HG03469 (cell line): ENCODE results near the gene ST3GAL3.
"Not testable (repeated sequence)": the region's sequence is repeated elsewhere in the genome, so short reads cannot be mapped to it uniquely, and the experiment has no call there.

Source experiments
- ATAC-seq: cut with Tn5 transposase; IDR thresholded peaks from one replicate; pipeline ENCODE4 v1.9.1; 2021; ENCODE audit warnings: mild to moderate bottlenecking, moderate library complexity, moderate number of reproducible peaks; ENCODE audit not compliant: unreplicated experiment

The ST3GAL3 gene

GRCh38 chr1:43699281-43699680 is 8.1 kb upstream of the ST3GAL3 start:
- ATAC-seq, result no peak

- ATAC-seq, result no peak
These were observed 3.5 kb upstream of the ST3GAL3 start for GRCh38 chr1:43703836-43704235.

DNA sequence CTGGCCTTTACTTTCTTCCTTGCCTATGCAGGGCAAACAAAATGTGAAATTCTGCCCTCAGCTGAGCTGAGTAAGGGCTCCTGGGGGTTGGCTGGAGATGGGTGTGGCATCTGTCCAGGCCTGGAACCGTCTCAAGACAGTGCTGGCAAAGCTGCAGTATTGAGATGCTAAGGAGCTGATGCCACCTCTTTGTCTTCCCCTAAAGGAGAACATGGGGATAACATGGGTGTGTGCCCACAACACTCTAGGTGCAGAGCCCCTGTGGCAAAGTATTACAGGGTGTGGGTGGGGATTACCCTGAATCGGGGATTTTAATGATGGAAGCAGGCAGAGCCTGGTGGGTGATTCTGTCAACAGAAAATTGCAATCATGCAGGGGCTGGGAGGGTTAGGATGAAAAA is 2.5 kb upstream of the ST3GAL3 start:
- ATAC-seq, result no peak

GRCh38 chr1:43705334-43705733 is 2.0 kb upstream of the ST3GAL3 start:
- ATAC-seq, result no peak

DNA sequence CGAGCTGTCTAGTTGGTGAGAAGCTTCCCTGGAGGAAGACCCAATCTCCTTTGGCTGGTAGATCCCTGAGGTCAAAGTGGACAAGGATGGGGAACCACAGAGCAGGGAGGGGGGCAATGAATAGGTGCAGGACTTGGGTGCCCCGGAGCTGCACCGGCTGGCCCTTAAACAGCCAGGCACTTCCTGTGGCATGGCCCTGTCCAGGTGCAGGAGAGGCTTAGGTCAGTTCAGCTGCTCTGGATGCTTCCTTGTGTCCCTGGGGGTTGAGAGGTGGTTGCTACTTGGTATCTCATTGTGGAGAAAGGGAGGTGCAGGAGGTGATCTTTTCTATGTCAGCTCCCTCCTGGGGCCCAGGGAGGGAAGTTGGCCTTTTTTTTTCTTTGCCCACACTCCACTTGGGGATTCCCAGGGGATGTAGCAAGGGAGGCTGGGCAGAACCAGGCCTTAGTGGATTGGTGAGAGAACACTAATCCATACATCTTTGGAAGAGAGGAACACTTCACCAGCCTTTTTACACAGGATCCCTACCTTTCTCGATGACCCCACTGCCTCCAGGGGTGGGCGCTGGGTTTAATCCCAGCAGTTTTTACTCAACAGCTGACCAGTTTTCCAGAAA is 1.2 kb upstream of the ST3GAL3 start:
- no peak for ATAC-seq

- ATAC-seq, result no peak
These were observed 642 bp upstream of the ST3GAL3 start for GRCh38 chr1:43706598-43707189.

DNA sequence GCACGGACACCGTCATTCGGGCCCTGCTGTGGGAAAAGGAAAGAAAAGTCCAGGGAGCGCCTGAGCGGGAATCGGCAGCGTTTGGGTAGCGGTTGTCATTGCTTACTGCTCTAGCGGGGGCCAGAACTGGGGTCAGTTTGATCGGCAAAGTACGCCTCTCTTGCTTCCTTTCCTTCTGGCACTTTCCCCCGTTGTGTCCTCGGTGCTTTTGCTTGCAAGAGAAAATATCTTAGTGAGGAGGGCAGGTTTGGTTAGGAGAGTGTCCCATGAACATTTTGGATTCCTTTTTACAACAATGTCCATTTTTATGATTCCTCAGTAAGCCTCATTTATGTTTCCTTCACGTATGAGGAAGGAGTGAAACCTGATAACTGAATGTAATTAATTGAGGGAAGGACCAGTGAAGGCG is 670 bp downstream of the ST3GAL3 start:
- no peak for ATAC-seq

- no peak for ATAC-seq
These were observed 3.7 kb downstream of the ST3GAL3 start for GRCh38 chr1:43711049-43711448.

- no peak for ATAC-seq
These were observed 4.4 kb downstream of the ST3GAL3 start for GRCh38 chr1:43711524-43712386.

DNA sequence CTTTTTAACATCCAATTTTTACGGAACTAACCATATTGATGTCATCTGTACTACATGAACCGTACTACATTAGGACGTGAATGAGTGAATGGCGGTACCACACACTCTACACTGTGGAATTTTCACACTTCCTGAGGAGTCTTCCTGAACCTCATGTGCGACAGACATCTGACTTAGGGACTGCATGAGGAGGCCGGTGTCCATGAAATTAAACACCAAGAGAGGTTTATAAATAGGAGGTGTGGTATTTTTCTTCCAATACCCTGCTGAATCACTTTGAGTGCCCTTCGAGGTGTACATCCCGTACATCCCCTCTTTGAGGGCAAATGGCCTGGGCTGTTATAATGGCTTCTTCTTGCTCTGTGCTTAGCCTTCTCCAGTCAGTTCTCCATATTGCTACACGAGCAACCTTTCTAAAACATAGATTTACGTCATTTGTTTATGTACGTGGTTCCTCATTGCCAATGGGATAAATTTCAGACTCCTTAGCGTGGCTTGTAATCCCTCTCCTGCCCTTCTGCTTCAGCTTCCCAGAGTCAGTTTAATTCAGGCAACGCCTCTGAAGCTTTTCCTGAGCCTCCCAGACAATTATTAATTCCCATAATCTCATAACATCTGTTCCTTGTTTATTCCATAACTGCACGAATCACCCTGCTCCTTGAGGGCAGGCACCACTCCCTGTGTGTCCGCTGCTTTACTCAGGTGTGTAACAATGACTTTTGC is 9.4 kb downstream of the ST3GAL3 start:
- no peak for ATAC-seq

DNA sequence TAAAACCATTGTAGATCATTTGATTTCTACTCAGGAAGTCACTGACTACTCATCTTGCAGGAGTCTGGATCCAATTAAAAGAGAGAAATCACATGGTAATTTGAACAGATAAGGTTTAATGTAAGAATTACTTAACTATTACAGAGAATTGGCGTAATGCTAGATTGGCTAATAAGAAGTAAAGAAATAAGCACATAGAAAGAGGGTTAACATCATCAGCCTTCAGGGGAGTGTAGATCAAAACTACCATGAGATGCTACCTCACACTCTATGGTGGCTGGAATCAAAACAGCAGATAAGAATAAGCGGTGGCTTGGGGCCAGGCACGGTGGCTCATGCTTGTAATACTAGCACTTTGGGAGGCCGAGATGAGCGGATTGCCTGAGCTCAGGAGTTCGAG is 11.7 kb downstream of the ST3GAL3 start:
- no peak for ATAC-seq

GRCh38 chr1:43719670-43720419 is 12.5 kb downstream of the ST3GAL3 start:
- ATAC-seq, result not testable (repeated sequence)

DNA sequence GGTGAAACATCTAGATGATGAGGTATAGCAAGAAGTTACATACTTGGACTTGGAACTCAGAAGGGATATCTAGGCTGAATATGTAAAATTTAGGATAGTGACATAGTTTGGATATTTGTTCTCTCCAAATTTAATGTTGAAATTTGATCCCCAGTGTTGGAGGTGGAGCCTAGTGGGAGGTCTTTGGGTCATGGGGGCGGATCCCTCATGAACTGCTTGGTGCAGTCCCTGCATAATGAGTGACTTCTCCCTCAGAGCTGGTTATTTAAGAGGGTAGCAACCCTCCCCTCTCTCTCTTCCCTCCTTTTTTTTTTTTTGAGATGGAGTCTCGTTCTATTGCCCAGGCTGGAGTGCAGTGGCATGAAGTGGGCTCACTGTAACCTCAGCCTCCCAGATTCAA is 15.5 kb downstream of the ST3GAL3 start:
- no peak for ATAC-seq

- no peak for ATAC-seq
These were observed 22.6 kb downstream of the ST3GAL3 start for GRCh38 chr1:43729816-43730463.

GRCh38 chr1:43731867-43732531 is 24.7 kb downstream of the ST3GAL3 start:
- no peak for ATAC-seq

- no peak for ATAC-seq
These were observed 29.5 kb downstream of the ST3GAL3 start for GRCh38 chr1:43736819-43737218.

- no peak for ATAC-seq
These were observed 34.7 kb downstream of the ST3GAL3 start for GRCh38 chr1:43742026-43742425.

DNA sequence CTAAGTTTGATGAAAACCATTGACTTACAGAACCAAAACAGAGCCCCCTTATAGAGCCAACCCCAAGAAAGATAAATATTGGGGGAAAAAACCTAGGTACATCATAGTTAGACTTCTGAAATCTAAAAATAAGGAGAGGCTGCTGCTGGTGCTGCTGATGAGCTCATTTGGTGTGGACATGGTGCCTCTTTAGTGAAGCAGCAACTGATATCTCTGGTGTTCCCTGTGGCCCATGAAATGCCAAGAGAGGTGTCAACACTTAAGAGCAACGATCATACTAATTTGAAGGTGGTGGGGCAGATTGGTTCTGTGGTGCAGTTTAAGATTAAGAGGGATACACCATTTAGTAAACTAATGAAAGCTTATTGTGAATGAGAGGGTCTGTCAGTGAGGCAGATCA is 35.9 kb downstream of the ST3GAL3 start:
- ATAC-seq, result no peak

DNA sequence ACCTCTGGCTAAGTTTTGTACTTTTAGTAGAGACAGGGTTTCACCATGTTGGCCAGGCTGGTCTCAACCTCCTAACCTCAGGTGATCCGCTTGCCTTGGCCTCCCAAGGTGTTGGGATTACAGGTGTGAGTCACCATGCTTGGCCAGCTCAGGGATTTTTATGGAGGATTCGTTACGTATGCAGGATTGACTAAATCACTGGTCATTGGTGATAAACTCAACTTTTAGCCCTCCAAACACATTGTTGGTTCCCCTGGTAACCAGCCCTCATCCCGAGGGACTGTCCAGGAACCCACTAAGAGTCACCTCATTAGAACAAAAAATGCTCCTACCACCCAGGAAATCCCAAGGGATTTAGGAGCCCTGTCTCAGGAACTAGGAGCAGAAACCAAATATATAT is 40.4 kb downstream of the ST3GAL3 start:
- ATAC-seq, result no peak

DNA sequence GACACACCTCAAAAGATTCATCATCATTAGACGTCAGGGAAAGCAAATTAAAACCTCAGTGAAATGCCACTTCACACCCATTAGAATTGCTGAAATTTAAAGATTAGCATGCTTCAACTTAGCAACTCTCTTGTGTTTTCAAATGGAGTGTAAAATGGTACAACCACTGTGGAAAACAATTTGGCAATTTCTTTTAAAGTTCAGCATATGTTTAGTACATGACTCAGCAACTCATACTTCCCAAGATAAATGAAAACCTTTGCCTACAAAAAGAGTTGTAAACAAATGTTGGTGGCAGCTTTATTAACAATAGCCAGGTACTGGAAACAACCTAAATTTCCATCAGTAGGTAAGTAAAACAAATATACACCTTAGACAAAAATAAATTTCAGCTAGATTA is 42.7 kb downstream of the ST3GAL3 start:
- ATAC-seq, result no peak
